HG02610 (cell line): ENCODE measurements around the gene ITIH6.
"Not testable (repeated sequence)": the region's sequence is repeated elsewhere in the genome, so short reads cannot be mapped to it uniquely, and the experiment has no call there.

Experiments
- ATAC-seq: cut with Tn5 transposase; IDR thresholded peaks from one replicate; pipeline ENCODE4 v1.9.1; 2021; ENCODE audit warnings: mild to moderate bottlenecking, moderate library complexity; ENCODE audit not compliant: unreplicated experiment

ITIH6 gene

DNA sequence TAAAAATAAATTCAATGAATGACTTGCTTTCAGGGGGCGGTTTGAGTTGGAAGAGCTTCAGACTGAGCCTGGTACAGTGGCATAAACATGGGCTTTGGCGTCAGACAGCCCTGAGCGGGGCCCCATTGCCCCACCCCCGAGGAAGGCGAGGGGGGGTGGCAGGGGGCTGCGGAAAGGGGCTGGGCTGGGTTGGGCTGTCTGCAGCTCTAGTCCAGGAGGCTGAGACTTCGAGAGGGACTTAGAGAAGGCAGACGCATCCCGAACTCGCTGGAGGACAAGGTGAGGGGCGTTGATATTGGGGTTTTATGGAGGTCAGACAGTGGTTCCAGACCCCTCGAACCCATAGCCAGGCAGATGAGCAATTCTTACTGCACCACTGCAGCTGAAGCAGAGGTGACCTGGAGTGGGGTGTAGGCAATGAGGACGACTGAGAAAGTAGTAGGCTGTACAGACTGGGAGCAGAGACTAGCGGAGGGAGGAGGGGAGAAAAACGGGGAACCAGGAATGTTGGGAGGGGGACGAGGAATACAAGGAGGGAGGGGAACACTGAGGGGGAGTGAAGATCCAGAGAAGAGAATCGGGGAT is 9.6 kb upstream of the ITIH6 start, which contains the start of gene MAGED2:
TSS of gene MAGED2 (plus strand) at position 222 of the 585 bp plus-strand sequence. CDS start 1,587 bp downstream, outside the sequence.
- no peak for ATAC-seq

DNA sequence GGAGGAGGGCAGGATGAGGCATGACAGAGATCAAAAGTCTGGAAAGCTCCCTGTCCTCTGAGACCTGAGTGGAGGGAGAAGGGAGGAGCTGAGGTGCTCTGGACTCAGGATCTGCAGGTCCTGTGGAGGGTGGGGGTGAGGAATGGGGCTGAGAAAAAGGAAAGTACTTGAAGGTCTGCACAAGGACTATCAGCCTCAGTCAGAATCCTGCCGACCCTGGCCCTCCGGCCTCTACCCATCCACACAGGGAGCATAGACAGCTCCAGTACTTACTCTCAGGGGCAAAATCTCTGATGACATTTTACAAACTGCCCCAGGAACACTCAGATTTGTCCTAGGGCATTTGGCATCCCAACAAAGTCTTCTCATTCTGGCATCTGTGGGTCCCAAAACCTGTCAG is 991 bp upstream of the ITIH6 start:
- no peak for ATAC-seq

- no peak for ATAC-seq
Measured at GRCh38 chrX:54794795-54795194, 3.3 kb downstream of the ITIH6 start.

DNA sequence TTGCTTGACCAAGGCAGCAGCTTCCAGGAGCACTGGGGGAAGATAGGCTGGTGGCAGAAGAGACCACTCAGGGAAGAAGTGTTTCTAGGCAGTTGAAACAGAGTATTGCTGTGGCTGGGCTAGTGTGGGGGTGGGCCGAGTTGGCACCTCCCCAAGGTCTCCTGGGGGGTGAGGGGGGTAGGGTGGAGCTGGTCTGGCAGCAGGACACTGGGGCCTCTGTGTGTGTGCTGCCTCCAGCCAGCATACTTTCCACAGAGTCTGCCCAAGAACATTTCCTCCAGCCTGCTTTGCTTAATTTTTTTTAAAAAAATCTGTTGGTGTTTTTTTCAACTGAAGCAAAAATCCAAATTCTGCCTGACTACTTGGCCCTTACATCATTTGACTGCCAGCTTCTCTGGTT is 4.0 kb downstream of the ITIH6 start:
- no peak for ATAC-seq

- not testable (repeated sequence) for ATAC-seq
Measured at GRCh38 chrX:54789405-54789804, 8.7 kb downstream of the ITIH6 start.

DNA sequence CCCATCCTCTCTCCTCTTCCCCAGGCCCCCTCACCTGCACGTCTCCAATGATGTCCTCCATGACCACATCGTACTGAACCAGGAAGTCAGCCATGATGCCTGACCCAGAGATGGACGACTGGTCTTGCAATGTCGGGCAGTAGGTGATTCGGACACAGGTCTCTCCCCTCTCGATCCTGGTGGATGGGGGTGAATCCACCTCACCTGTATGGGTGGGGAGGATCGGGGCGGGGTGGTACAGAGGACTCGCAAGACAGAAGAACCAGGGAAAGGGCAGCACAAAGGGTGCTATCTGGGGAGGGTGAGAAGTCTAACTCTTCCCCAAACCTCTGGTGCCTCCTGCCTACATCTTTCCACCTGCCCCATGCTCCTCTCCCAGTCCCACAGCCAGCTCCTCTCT is 9.6 kb downstream of the ITIH6 start:
- ATAC-seq = no peak

GRCh38 chrX:54786967-54787366 is 11.1 kb downstream of the ITIH6 start:
- peak; percentile 55 for ATAC-seq

GRCh38 chrX:54785901-54786300 is 12.2 kb downstream of the ITIH6 start:
- no peak for ATAC-seq

DNA sequence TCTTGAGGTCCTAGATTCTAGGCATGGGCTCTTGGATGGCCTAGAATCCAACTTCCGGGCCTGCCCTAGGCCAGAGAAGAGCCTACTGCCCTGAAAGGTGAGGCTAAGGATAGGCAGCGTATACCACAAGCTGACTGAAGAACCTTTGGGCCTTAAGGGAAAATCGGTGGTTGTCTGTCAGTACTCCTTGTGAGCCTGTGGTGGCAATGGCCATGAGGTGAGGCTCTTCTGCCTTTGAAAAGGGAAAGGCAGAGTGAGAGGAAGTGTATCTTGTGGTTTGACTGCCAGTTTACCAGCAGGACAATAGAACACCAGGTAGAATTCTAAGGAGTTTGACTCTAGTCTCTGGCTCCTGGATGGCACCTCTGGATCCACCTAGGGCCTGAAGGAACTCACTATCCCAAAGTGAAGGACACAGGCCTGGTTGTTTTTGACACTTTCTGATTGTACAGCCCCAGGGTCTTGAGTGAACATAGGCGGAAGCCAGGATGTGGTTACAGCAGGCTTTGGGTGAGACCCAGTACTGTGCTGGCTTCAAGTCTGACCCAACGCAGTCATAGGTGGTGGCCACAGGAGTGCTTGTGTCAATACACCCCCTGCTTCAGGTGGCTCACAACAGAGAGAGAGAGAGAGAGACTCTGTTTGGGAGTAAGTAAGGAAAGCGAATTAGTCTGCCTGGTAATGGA is 20.9 kb downstream of the ITIH6 start:
- no peak for ATAC-seq

GRCh38 chrX:54776061-54776460 is 22.0 kb downstream of the ITIH6 start:
- no peak for ATAC-seq

DNA sequence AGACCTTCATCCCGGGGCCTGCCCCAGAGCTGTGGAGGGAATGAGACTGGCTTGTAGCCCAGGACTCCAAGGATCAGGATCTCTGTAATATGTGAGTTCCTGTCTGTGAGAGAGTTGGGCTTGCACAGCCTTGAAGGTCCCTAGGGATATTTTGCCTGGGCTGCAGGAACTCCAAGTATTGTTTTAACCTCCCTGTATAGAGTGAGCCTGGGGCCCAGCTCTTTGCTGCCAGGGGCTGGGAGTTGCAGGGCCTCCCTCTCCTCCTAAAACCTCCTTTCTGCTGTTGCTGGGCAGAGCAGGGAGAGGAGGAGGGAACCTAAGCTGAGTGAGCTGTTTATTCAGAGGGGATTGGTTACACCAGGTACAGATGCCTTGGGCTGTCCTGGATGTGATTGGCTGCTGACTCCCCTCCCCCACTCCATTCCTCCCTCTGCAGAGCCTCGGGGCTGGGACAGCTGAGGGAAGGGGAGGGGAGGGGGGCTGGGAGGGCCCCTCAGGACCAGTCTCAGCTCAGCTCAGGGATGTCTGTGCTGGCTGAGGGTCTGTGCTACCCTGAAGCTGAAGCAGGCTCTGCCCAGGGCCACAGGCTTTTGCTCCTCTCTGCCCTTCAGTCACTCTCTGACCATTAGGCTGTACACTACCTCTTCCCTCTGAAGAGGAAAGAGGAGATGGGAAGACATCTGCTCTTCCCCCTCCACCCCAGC is 23.5 kb downstream of the ITIH6 start:
- ATAC-seq = not testable (repeated sequence)

DNA sequence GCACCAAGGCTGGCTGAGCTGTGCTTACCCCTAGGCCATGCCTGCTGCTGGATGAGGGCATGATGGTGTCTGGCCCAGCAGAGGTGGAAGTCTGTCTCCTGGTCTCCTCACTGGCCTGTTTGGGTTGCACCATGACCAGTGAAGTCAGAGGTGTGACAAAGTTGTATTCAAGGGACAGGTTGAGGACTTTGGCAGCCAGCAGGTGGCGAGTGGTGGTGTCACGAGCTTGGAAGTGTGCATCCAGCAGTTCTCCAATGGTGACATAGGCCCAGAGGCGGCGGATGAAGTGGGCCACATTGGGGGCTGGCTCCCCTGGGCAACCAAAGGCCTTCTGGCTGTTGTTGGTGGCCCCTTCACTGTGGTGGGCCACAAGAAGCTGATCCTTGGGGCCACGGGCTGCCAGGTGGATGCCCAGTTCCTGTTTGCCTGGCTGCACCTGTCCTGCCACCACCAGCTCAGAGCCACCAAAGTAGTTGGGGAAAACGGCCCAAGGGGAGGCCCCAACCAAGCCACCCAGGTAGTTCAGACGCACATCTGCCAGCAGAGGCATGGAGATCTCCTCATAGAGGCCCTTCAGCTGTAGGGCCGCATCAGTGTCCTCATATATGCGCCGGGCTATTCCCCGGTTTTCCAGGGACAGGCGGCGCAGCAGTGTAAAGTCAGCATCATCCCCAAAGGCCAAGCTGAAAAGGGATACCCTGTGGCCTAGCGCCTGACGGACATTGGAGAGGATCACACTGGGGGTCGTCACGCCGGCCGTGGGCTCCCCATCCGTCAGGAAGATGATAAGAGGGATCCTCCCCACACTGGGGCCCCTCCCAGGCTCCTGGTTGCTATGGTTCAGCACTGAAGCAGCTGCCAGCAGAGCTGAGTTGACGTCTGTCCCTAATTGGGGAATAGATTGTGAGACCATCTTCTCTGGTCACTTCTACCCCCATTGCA is 39.7 kb downstream of the ITIH6 start:
- ATAC-seq = no peak

DNA sequence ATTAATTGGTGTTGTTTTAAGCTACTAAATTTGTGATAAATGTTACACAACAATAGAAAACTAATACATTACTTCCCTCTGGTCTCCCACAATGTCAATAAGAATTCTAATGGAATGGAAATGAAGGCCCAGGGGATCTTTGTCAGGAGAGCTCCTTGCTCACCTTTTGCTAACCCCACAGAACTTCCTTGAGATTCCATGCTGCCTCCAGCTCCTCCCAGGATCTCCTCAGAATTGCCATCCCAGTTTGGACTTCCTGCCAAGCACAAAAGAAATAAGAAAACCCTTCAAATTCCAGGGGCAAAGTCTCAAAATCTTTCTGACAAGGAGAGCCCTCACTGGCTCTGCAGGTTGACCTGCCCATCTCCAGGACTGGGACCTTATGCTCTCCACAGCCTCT is 43.2 kb downstream of the ITIH6 start:
- ATAC-seq = no peak

DNA sequence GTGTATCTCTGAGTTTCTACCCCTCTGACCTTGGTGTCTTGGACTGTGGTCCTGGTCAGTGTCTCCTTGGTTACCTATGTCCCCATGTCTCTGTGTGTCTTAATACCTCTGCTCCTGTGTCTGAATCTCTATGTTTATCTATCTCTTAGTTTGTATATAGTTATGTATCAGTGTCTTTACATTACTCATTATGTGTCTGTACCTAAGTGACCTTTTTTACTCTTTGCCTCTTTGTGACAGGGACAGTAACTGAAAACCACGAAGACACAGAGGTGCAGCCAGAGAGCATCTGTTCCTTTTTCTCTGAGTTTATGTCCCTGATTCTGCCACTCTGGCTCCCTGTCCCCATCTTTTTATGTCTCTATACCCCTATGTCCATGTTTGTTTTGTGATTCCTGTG is 49.4 kb downstream of the ITIH6 start:
- ATAC-seq = no peak

- no peak for ATAC-seq
Measured at GRCh38 chrX:54747733-54748393, 50.2 kb downstream of the ITIH6 start.

DNA sequence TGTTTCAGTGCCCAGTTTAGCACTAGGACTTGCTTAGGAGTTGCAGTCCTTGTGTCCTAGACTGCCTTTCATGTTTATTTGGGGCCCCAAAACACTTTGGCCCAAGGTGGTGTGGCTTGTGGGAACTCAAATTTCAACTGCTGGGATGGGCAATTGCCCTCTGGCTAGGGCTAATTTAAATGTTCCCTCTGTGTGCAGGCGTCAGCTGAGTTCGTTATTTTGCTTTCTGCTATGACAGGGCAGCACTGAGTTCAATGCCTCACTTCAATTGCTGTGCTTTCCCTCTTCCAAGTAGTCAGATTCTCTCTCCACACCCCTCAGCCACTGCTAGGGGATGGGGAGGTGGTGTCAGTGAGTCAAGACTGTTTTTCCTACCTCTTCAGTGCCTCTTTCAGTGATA is 51.1 kb downstream of the ITIH6 start:
- no peak for ATAC-seq

- ATAC-seq = no peak
Measured at GRCh38 chrX:54745676-54746075, 52.4 kb downstream of the ITIH6 start.

DNA sequence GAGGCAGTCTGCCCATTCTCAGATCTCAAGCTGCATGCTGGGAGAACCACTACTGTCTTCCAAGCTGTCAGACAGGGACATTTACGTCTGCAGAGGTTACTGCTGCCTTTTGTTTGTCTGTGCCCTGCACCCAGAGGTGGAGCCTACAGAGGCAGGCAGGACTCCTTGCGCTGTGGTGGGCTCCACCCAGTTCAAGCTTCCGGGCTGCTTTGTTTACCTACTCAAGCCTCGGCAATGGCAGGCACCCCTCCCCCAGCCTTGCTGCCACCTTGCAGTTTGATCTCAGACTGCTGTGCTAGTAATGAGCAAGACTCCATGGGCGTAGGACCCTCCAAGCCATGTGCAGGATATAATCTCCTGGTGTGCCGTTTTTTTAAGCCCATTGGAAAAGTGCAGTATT is 59.5 kb downstream of the ITIH6 start:
- not testable (repeated sequence) for ATAC-seq

- ATAC-seq = not testable (repeated sequence)
Measured at GRCh38 chrX:54736298-54736942, 61.6 kb downstream of the ITIH6 start.

DNA sequence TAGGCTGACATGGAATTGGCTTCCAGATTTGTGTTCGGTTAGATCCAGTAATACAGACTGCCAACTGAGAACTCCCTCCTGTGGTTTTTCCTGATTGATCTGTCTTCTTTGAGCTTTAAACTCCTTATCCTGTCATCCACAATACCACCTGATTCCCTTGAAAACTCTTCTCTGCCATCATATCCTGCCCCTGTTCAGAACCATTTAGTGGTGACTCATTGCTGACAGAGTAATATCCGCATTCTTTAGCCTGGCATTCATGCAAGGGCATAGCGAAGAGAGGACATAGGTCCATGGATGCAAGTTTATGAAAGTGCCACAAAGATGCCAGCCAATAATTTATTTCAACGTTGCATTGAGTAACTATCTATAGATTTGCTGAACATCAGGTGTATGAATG is 76.6 kb downstream of the ITIH6 start:
- no peak for ATAC-seq
